Measurements from ENCODE around the gene PSMA5. TPM values are rescaled to one million over a fixed set of nuclear protein-coding genes. Genes with fewer than 3 reads are reported as not detected.
A peak's percentile ranks its signal among the peaks of the same experiment; 100 is the strongest.
"Not testable (repeated sequence)": the region's sequence is repeated elsewhere in the genome, so short reads cannot be mapped to it uniquely, and the experiment has no call there.

The PSMA5 gene
- 2.6 TPM for total RNA-seq

- Histone ChIP-seq H3K27me3 (no peaks in the 10 kb centered on the region), H3K9me3 (no peaks in the 10 kb centered on the region), H3K36me3 (peaks cover 0 to under 1% of the 10 kb centered on the region in 2 donors), H3K4me1 (peaks cover 4 to 12% of the 10 kb centered on the region in 2 donors), H3K27ac (peak within 1 kb of the TSS; percentile 87), H3K4me3 (peak within 1 kb of the TSS; percentile 77 to 87)
- DNase-seq (ENCODE audit: low spot score in 2 of 2) = peak; percentile 97 to 99
- TF ChIP-seq CTCF (IDR thresholded peaks at IDR 0.05) = no peak
- intact Hi-C loops (cut with DNase I) = loop anchor here (1.0 to 5.0 kb wide), 6 partner anchors 40 to 464 kb away; partner anchors contain the start of genes ATXN7L2, CLCC1, PSRC1 and SYPL2
Measured at GRCh38 chr1:109426281-109427170, at the start of gene PSMA5. Gene PSMA5, minus strand, starts transcription at chr1:109426448. Its CDS starts 118 bp downstream, at chr1:109426330.

- Histone ChIP-seq H3K27me3 (no peaks in the 10 kb centered on the region), H3K4me1 (no peaks in the 10 kb centered on the region), H3K27ac (no peak overlapping the region), H3K4me3 (no peak overlapping the region), H3K36me3 (peaks cover 0 to 3% of the 10 kb centered on the region in 2 donors), H3K9me3 (no peaks in the 10 kb centered on the region)
- no peak for DNase-seq (ENCODE audit: low spot score in 2 of 2)
- no peak for TF ChIP-seq CTCF (IDR thresholded peaks at IDR 0.05)
- intact Hi-C loops (cut with DNase I) = no loop called here
Measured at GRCh38 chr1:109475261-109475660, 49.0 kb upstream of the PSMA5 start.

- Histone ChIP-seq H3K4me3 (no peak overlapping the region), H3K27me3 (no peaks in the 10 kb centered on the region), H3K27ac (no peak overlapping the region), H3K4me1 (no peaks in the 10 kb centered on the region), H3K36me3 (peaks cover 0 to 3% of the 10 kb centered on the region in 2 donors), H3K9me3 (no peaks in the 10 kb centered on the region)
- intact Hi-C loops (cut with DNase I) = no loop called here
- DNase-seq (ENCODE audit: low spot score in 2 of 2) = no peak
- no peak for TF ChIP-seq CTCF (IDR thresholded peaks at IDR 0.05)
Measured at GRCh38 chr1:109474697-109475096, 48.4 kb upstream of the PSMA5 start.

- H3K36me3 ChIP-seq; H3K27ac ChIP-seq; H3K4me1 ChIP-seq; H3K27me3 ChIP-seq; DNase-seq (ENCODE audit: low spot score in 2 of 2); H3K9me3 ChIP-seq; H3K4me3 ChIP-seq; intact Hi-C loops (cut with DNase I): not testable (repeated sequence)
Measured at GRCh38 chr1:109473284-109474057, 47.2 kb upstream of the PSMA5 start.

- intact Hi-C loops (cut with DNase I) = no loop called here
- no peak for TF ChIP-seq CTCF (IDR thresholded peaks at IDR 0.05)
- no peaks in the 10 kb centered on the region for H3K9me3 ChIP-seq
- H3K27me3 ChIP-seq = no peaks in the 10 kb centered on the region
- H3K4me3 ChIP-seq = no peak overlapping the region
- no peak overlapping the region for H3K27ac ChIP-seq
- no peaks in the 10 kb centered on the region for H3K4me1 ChIP-seq
- no peak for DNase-seq (ENCODE audit: low spot score in 2 of 2)
- H3K36me3 ChIP-seq = peaks cover 0 to 3% of the 10 kb centered on the region in 2 donors
Measured at GRCh38 chr1:109472779-109473178, 46.5 kb upstream of the PSMA5 start.

GRCh38 chr1:109470245-109470644 lies 44.0 kb upstream of the PSMA5 start:
- intact Hi-C loops (cut with DNase I) = no loop called here
- Histone ChIP-seq H3K36me3 (no peaks in the 10 kb centered on the region), H3K9me3 (no peaks in the 10 kb centered on the region), H3K4me1 (no peaks in the 10 kb centered on the region), H3K4me3 (no peak overlapping the region), H3K27ac (no peak overlapping the region), H3K27me3 (no peaks in the 10 kb centered on the region)
- TF ChIP-seq CTCF (IDR thresholded peaks at IDR 0.05) = no peak
- no peak for DNase-seq (ENCODE audit: low spot score in 2 of 2)
